Type B pancreatic cell (in vitro differentiated cells): ENCODE results near the gene SAPCD2. TPM values are rescaled to one million over a fixed set of nuclear protein-coding genes. Genes with fewer than 3 reads are reported as not detected.

ENCODE experiments used
- DNase-seq: peaks from one replicate; pipeline ENCODE4 v3.0.0; 2021; ENCODE audit warnings: mixed read lengths; ENCODE audit not compliant: unreplicated experiment; ENCODE audit errors: extremely low spot score
- H3K27ac Mint-ChIP-seq: 2 replicates; pipeline ENCODE4 v1.8.0; 2021; ENCODE audit warnings: mild to moderate bottlenecking, mixed read lengths
- H3K27me3 Mint-ChIP-seq: 2 replicates; pipeline ENCODE4 v1.8.0; 2021; ENCODE audit warnings: mixed read lengths
- H3K36me3 Mint-ChIP-seq: 2 replicates; pipeline ENCODE4 v1.8.0; 2021; ENCODE audit warnings: mixed read lengths
- H3K4me1 Mint-ChIP-seq: one replicate; pipeline ENCODE4 v1.8.0; 2021; ENCODE audit warnings: mixed read lengths; ENCODE audit not compliant: unreplicated experiment
- H3K4me3 Mint-ChIP-seq: 2 replicates; pipeline ENCODE4 v1.8.0; 2021; ENCODE audit warnings: mild to moderate bottlenecking, mixed read lengths
- H3K9me3 Mint-ChIP-seq: 2 replicates; pipeline ENCODE4 v1.8.0; 2021; ENCODE audit warnings: mixed read lengths
- CTCF ChIP-seq: fragments of 200-600 bp; sonication (generic); conservative IDR thresholded peaks from 2 replicates; pipeline ENCODE4 v1.5.0; 2021; ENCODE audit warnings: antibody characterized with exemption, mild to moderate bottlenecking
- total RNA-seq: library from RNA; stranded (reverse); gene quantifications from 2 replicates; pipeline ENCODE4 v1.2.1, GENCODE V29; 2021; ENCODE audit warnings: low replicate concordance

SAPCD2 gene
- total RNA-seq, 1 donor from 2014 or later, result 19.1 TPM

GRCh38 chr9:137105814-137106661, 35.7 kb upstream of the SAPCD2 start:
- DNase-seq, result no peak
- no peak for TF ChIP-seq CTCF
- Mint-ChIP-seq H3K36me3 (peaks cover 7% of the 10 kb centered on the region), H3K27me3 (no peaks in the 10 kb centered on the region), H3K4me3 (no peak overlapping the region), H3K27ac (no peak overlapping the region), H3K4me1 (no peaks in the 10 kb centered on the region), H3K9me3 (no peaks in the 10 kb centered on the region)

- Mint-ChIP-seq H3K27ac (no peak overlapping the region), H3K27me3 (no peaks in the 10 kb centered on the region), H3K9me3 (no peaks in the 10 kb centered on the region), H3K4me1 (no peaks in the 10 kb centered on the region), H3K4me3 (no peak overlapping the region), H3K36me3 (peaks cover 12% of the 10 kb centered on the region)
- TF ChIP-seq CTCF, result no peak
- no peak for DNase-seq
These were observed 33.0 kb upstream of the SAPCD2 start for GRCh38 chr9:137103206-137103999.

GRCh38 chr9:137099231-137099630, 28.9 kb upstream of the SAPCD2 start:
- DNase-seq, result no peak
- H3K27ac Mint-ChIP-seq, result no peak overlapping the region
- no peak overlapping the region for H3K4me3 Mint-ChIP-seq
- H3K27me3 Mint-ChIP-seq, result no peaks in the 10 kb centered on the region
- H3K36me3 Mint-ChIP-seq, result peaks cover 12% of the 10 kb centered on the region
- H3K9me3 Mint-ChIP-seq, result no peaks in the 10 kb centered on the region
- TF ChIP-seq CTCF, result no peak
- H3K4me1 Mint-ChIP-seq, result no peaks in the 10 kb centered on the region

- DNase-seq, result no peak
- Mint-ChIP-seq H3K4me3 (no peak overlapping the region), H3K27ac (no peak overlapping the region), H3K36me3 (peaks cover 5% of the 10 kb centered on the region), H3K9me3 (no peaks in the 10 kb centered on the region), H3K27me3 (no peaks in the 10 kb centered on the region), H3K4me1 (no peaks in the 10 kb centered on the region)
- no peak for TF ChIP-seq CTCF
These were observed 27.6 kb upstream of the SAPCD2 start for GRCh38 chr9:137097761-137098462.

- no peaks in the 10 kb centered on the region for H3K9me3 Mint-ChIP-seq
- H3K4me1 Mint-ChIP-seq, result no peaks in the 10 kb centered on the region
- no peak for DNase-seq
- H3K36me3 Mint-ChIP-seq, result peaks cover 5% of the 10 kb centered on the region
- no peak overlapping the region for H3K27ac Mint-ChIP-seq
- H3K4me3 Mint-ChIP-seq, result no peak overlapping the region
- TF ChIP-seq CTCF, result no peak
- H3K27me3 Mint-ChIP-seq, result no peaks in the 10 kb centered on the region
These were observed 26.6 kb upstream of the SAPCD2 start for GRCh38 chr9:137096785-137097546.
